Stomach (tissue), 9 donors: ENCODE measurements around the gene PRSS2. TPM values are rescaled to one million over a fixed set of nuclear protein-coding genes. Genes with fewer than 3 reads are reported as not detected.

ENCODE experiments used
- DNase-seq, 2 donors: peaks; one replicate each; pipeline versions ENCODE4 v3.0.0 to v3.0.0-alpha.2; 2013 to 2019
- H3K27ac ChIP-seq, 5 donors: fragments of 200-600 bp in 4 of 5; sonication (generic) in 4 of 5; one replicate each; pipeline ENCODE4 v1.5.1; 2013 to 2019; ENCODE audit warnings: mild to moderate bottlenecking in 1 of 5, moderate library complexity in 1 of 5
- H3K27me3 ChIP-seq, 3 donors: fragments of 200-600 bp; sonication (generic); one replicate each; pipeline ENCODE4 v1.5.1; 2017 to 2019; ENCODE audit warnings: mixed run types in 1 of 3
- H3K36me3 ChIP-seq, 4 donors: fragments of 200-600 bp; sonication (generic); 1 replicate in 3 of 4; 2 replicates in 1 of 4; pipeline ENCODE4 v1.5.1; 2016 to 2019
- H3K4me1 ChIP-seq, 4 donors: fragments of 200-600 bp; sonication (generic); one replicate each; pipeline ENCODE4 v1.5.1; 2016 to 2019
- H3K4me3 ChIP-seq, 4 donors: fragments of 200-600 bp; sonication (generic) in 3 of 4; one replicate each; pipeline ENCODE4 v1.5.1; 2016 to 2019; ENCODE audit warnings: mild to moderate bottlenecking in 1 of 4
- H3K9me3 ChIP-seq, 4 donors: fragments of 200-600 bp; sonication (generic); one replicate each; pipeline ENCODE4 v1.5.1; 2016 to 2019
- EP300 ChIP-seq: sonication (generic); formaldehyde crosslinking; IDR thresholded peaks from one replicate; pipeline ENCODE4 v1.6.1; 2017; ENCODE audit warnings: antibody characterized with exemption
- POLR2A ChIP-seq, 4 donors: fragments of 450-650 bp; IDR thresholded peaks; one replicate each; pipeline ENCODE4 v1.6.1; 2016; ENCODE audit warnings: antibody characterized with exemption in 4 of 4, control low read depth in 2 of 4, mild to moderate bottlenecking in 1 of 4, moderate library complexity in 1 of 4
- POLR2AphosphoS5 ChIP-seq, 3 donors: sonication (generic); formaldehyde crosslinking; IDR thresholded peaks; one replicate each; pipeline ENCODE4 v1.6.1; 2016; ENCODE audit warnings: antibody characterized with exemption in 3 of 3
- WGBS, 5 donors: extraction: QIAGEN DNeasy Blood & Tissue Kit in 3 of 5; methylation state at CpG; one replicate each; pipeline versions ENCODE4 v1.1.5 to v1.1.7; 2013 to 2018; 5-methylcytosine and 5-hydroxymethylcytosine counted together
- intact Hi-C: fragments of 100-400 bp; cut with DNase I; formaldehyde crosslinking; loops from one replicate; pipeline ENCODE4 v1.15.1; 2023; ENCODE audit warnings: low total_unique reads
- polyA plus RNA-seq, 3 donors: library from polyadenylated mRNA; stranded (reverse); fragments of 200-250 nt; gene quantifications; one replicate each; pipeline ENCODE4 v1.2.3, GENCODE V29; 2013
- small RNA-seq, 4 donors: library from RNA; depleted of rRNA; stranded (forward); fragments of <200 nt; gene quantifications; one replicate each; pipeline ENCODE3, GENCODE V24; 2016
- total RNA-seq, 5 donors: library from RNA; depleted of rRNA; stranded (reverse); fragments of >200 nt; gene quantifications; one replicate each; pipeline versions ENCODE4 v1.1.0 to v1.2.3, GENCODE V29; 2014 to 2016
- TF ChIP-seq, protein P1 (sequence below), 7 experiments: fragments of 450-650 bp in 4 of 7; fragments of 200-600 bp in 3 of 7; sonication (generic) in 3 of 7; IDR thresholded peaks; one replicate each; pipeline ENCODE4 v1.5.1; 2016 to 2019; ENCODE audit warnings: antibody characterized with exemption in 7 of 7, control low read depth in 2 of 7, mild to moderate bottlenecking in 1 of 7
- donor health status: healthy with polysubstance abuse.
- donor health status: Bipolar disorder and iron deficiency.
- donor health status: healthy.

PRSS2 gene
- total and polyA plus RNA-seq, 8 donors: 1.3 to 86.1 (median 59.1) TPM; not detected in 3

DNA sequence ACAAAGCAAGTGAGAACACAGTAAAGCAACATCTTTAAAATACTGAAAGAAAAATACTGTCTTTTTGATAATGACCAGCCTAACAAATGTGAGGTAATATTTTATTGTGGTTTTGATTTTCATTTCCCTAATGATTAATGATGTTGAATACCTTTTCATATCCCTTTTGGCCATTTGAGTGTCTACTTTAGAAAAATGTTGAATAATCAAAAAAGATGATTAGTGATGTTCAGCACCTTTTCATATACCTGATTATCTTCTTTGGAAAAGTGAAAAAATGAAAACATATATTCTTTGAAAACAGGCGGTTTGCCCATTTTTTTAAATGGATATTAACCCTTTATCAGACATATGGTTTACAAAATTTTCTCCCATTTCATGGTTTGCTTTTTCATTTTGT, 51.9 kb downstream of the PRSS2 start:
- no peaks in the 10 kb centered on the region for H3K4me1 ChIP-seq
- H3K27me3 ChIP-seq: peaks cover 0 to 6% (median 0%) of the 10 kb centered on the region in 3 donors
- DNase-seq: no peak
- no peak overlapping the region for H3K4me3 ChIP-seq
- no peak overlapping the region for H3K27ac ChIP-seq
- 0 to 50% (median 0%) methylated on average over 1 of the region's 1 CpG for WGBS, 5 donors
- TF ChIP-seq EP300 (no peak), POLR2AphosphoS5 (IDR thresholded peaks at IDR 0.05) (no peak), POLR2A (IDR thresholded peaks at IDR 0.05) (no peak)
- TF ChIP-seq, protein P1, sequence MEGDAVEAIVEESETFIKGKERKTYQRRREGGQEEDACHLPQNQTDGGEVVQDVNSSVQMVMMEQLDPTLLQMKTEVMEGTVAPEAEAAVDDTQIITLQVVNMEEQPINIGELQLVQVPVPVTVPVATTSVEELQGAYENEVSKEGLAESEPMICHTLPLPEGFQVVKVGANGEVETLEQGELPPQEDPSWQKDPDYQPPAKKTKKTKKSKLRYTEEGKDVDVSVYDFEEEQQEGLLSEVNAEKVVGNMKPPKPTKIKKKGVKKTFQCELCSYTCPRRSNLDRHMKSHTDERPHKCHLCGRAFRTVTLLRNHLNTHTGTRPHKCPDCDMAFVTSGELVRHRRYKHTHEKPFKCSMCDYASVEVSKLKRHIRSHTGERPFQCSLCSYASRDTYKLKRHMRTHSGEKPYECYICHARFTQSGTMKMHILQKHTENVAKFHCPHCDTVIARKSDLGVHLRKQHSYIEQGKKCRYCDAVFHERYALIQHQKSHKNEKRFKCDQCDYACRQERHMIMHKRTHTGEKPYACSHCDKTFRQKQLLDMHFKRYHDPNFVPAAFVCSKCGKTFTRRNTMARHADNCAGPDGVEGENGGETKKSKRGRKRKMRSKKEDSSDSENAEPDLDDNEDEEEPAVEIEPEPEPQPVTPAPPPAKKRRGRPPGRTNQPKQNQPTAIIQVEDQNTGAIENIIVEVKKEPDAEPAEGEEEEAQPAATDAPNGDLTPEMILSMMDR (IDR thresholded peaks at IDR 0.05): no peak
- intact Hi-C loops: no loop called here
- H3K36me3 ChIP-seq: no peaks in the 10 kb centered on the region
- peaks cover 0 to 7% (median 2%) of the 10 kb centered on the region in 4 donors for H3K9me3 ChIP-seq

Small RNA genes within 50 kb of the gene (small RNA-seq; reads per million reads assigned to genes)
- gene TRBD1 (0 reads per million in 4 donors), gene TRBJ1-1 (0 reads per million in 4 donors), gene TRBJ1-2 (0 reads per million in 4 donors), gene TRBJ1-3 (0 reads per million in 4 donors), gene TRBJ1-4 (0 reads per million in 4 donors), gene TRBJ1-5 (0 reads per million in 4 donors), gene TRBJ1-6 (0 reads per million in 4 donors), gene TRBJ2-1 (0 reads per million in 4 donors), gene TRBJ2-2 (0 reads per million in 4 donors), gene TRBJ2-2P (0 reads per million in 4 donors), gene TRBJ2-3 (0 to 0.15 (median 0) reads per million in 4 donors), gene TRBJ2-4 (0 reads per million in 4 donors), gene TRBJ2-5 (0 reads per million in 4 donors), gene TRBJ2-6 (0 reads per million in 4 donors), gene TRBJ2-7 (0 reads per million in 4 donors)

Other genes starting within 250 kb of the PRSS2 start
- gene PRSS1, start 21.5 kb upstream of the PRSS2 start, total RNA-seq: 10 to 100 TPM in 1 of 5 donors, 1 to 10 TPM in 1, not detected in 3; 10.0 to 20.4 TPM
- 100 to 1,000 TPM in 2 of 3 donors, 10 to 100 TPM in 1; 61.0 to 233 (median 196) TPM for gene PRSS1, start 21.5 kb upstream of the PRSS2 start, polyA plus RNA-seq
- 1 to 10 TPM; 5.4 to 9.6 (median 8.0) TPM for gene EPHB6, start 84.1 kb downstream of the PRSS2 start, total RNA-seq
- gene EPHB6, start 84.1 kb downstream of the PRSS2 start, polyA plus RNA-seq: 10 to 100 TPM in 2 of 3 donors, 1 to 10 TPM in 1; 6.2 to 23.1 (median 19.3) TPM
- gene TRPV6, start 114.8 kb downstream of the PRSS2 start, total RNA-seq: 10 to 100 TPM in 2 of 5 donors, 1 to 10 TPM in 2, not detected in 1; 2.6 to 11.7 (median 10.3) TPM
- gene TRPV6, start 114.8 kb downstream of the PRSS2 start, polyA plus RNA-seq: 1 to 10 TPM; 4.7 to 7.7 (median 7.4) TPM
- gene TRPV5, start 162.8 kb downstream of the PRSS2 start, total RNA-seq: not detected
- not detected for gene TRPV5, start 162.8 kb downstream of the PRSS2 start, polyA plus RNA-seq
- gene LLCFC1, start 168.5 kb downstream of the PRSS2 start, total RNA-seq: not detected
- gene LLCFC1, start 168.5 kb downstream of the PRSS2 start, polyA plus RNA-seq: under 1 TPM in 1 of 3 donors, not detected in 2; 0.18 TPM
- 1 to 10 TPM in 1 of 5 donors, not detected in 4; 1.5 TPM for gene KEL, start 191.4 kb downstream of the PRSS2 start, total RNA-seq
- gene KEL, start 191.4 kb downstream of the PRSS2 start, polyA plus RNA-seq: under 1 TPM in 1 of 3 donors, not detected in 2; 0.85 TPM